ENCODE results near the gene ANKFY1. TPM values are rescaled to one million over a fixed set of nuclear protein-coding genes. Genes with fewer than 3 reads are reported as not detected.

ANKFY1 gene
- total RNA-seq, 1 experiment from 2014 or later, result 18.5 TPM

- Histone ChIP-seq H2AFZ (ENCODE audit: low read length) (no peak overlapping the region), H3K27ac (ENCODE audit: low read length) (no peak overlapping the region)
- CTCF ChIA-PET, result no interaction called here
Measured at GRCh38 chr17:4118015-4118743, 145.6 kb downstream of the ANKFY1 start.

DNA sequence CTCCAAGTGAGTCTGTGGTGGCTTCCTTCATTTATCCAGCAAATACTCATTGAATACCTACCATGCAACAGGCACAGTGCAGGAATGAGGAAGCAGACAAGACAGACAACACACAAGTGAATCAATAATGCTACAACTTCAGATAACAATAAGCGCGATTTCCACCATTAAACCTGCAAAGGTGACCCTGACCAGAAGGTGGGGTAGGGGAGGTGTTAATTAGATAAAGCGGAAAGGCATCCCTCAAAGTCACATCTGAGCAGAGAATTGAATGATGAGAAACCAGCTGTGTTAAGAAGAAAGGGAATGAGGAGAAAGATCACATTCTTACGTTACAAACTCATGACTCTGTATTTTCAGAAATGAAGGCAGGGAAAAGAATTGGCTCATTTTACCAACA is 147.3 kb downstream of the ANKFY1 start:
- peaks cover 7% of the 10 kb centered on the region; the same call in 1 of the 2 replicates for H3K4me1 ChIP-seq (ENCODE audit: insufficient read depth, low read length)
- TF ChIP-seq EZH2phosphoT487 (IDR thresholded peaks at IDR 0.05; ENCODE audit: borderline replicate concordance, low read length) (no peak), EZH2 (IDR thresholded peaks at IDR 0.05; ENCODE audit: low read length, unreplicated experiment) (no peak)
- TF ChIP-seq, protein P1, sequence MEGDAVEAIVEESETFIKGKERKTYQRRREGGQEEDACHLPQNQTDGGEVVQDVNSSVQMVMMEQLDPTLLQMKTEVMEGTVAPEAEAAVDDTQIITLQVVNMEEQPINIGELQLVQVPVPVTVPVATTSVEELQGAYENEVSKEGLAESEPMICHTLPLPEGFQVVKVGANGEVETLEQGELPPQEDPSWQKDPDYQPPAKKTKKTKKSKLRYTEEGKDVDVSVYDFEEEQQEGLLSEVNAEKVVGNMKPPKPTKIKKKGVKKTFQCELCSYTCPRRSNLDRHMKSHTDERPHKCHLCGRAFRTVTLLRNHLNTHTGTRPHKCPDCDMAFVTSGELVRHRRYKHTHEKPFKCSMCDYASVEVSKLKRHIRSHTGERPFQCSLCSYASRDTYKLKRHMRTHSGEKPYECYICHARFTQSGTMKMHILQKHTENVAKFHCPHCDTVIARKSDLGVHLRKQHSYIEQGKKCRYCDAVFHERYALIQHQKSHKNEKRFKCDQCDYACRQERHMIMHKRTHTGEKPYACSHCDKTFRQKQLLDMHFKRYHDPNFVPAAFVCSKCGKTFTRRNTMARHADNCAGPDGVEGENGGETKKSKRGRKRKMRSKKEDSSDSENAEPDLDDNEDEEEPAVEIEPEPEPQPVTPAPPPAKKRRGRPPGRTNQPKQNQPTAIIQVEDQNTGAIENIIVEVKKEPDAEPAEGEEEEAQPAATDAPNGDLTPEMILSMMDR (conservative IDR thresholded peaks at IDR 0.05; ENCODE audit: low read depth, low read length), result no peak
- H3K9me2 ChIP-seq (replicated peaks; ENCODE audit: low read length), result no peaks in the 10 kb centered on the region
- no peaks in the 10 kb centered on the region for H3F3A ChIP-seq (ENCODE audit: low read length, unreplicated experiment)
- no TSS peak for BruUV-seq (replicated peaks)
- H3K9me3 ChIP-seq (ENCODE audit: low read length), result no peaks in the 10 kb centered on the region
- no peak overlapping the region for H3K4me3 ChIP-seq (ENCODE audit: low read length)
- ChIA-PET CTCF (no interaction called here), POLR2A (ENCODE audit: unreplicated experiment) (no interaction called here)
- H3K4me2 ChIP-seq (ENCODE audit: low read length), result no peak overlapping the region
- no peak overlapping the region for H2AFZ ChIP-seq (ENCODE audit: low read length)
- H3K27me3 ChIP-seq (ENCODE audit: low read length), result no peaks in the 10 kb centered on the region
- H3K79me2 ChIP-seq (ENCODE audit: low read length), result no peaks in the 10 kb centered on the region
- H3K27ac ChIP-seq (ENCODE audit: low read length), result no peak overlapping the region
- no peak for ATAC-seq
- intact Hi-C loops (cut with micrococcal nuclease), result no loop called here
- H4K20me1 ChIP-seq (ENCODE audit: low read length), result no peaks in the 10 kb centered on the region
- DNase-seq, result no peak
- no peak overlapping the region for H3K9ac ChIP-seq (ENCODE audit: low read length)
- peaks cover 7% of the 10 kb centered on the region; the same call in 1 of the 2 replicates for H3K36me3 ChIP-seq (ENCODE audit: low read depth, low read length)

More at GRCh38 chr17:4118015-4118743, 145.6 kb downstream of the ANKFY1 start:
- intact Hi-C loops (cut with micrococcal nuclease), result no loop called here
- Histone ChIP-seq H3K4me3 (ENCODE audit: low read length) (no peak overlapping the region), H4K20me1 (ENCODE audit: low read length) (no peaks in the 10 kb centered on the region), H3K9ac (ENCODE audit: low read length) (no peak overlapping the region), H3K27me3 (ENCODE audit: low read length) (no peaks in the 10 kb centered on the region), H3K9me3 (ENCODE audit: low read length) (no peaks in the 10 kb centered on the region), H3F3A (ENCODE audit: low read length, unreplicated experiment) (no peaks in the 10 kb centered on the region), H3K4me2 (ENCODE audit: low read length) (no peak overlapping the region), H3K4me1 (ENCODE audit: insufficient read depth, low read length) (peaks cover 7% of the 10 kb centered on the region; the same call in 1 of the 2 replicates), H3K9me2 (replicated peaks; ENCODE audit: low read length) (no peaks in the 10 kb centered on the region), H3K79me2 (ENCODE audit: low read length) (no peaks in the 10 kb centered on the region), H3K36me3 (ENCODE audit: low read depth, low read length) (peaks cover 11% of the 10 kb centered on the region)
- no peak for DNase-seq
- TF ChIP-seq, protein P1 (conservative IDR thresholded peaks at IDR 0.05; ENCODE audit: low read depth, low read length), result no peak
- TF ChIP-seq EZH2phosphoT487 (IDR thresholded peaks at IDR 0.05; ENCODE audit: borderline replicate concordance, low read length), result no peak
- no peak for TF ChIP-seq EZH2 (IDR thresholded peaks at IDR 0.05; ENCODE audit: low read length, unreplicated experiment)
- POLR2A ChIA-PET (ENCODE audit: unreplicated experiment), result no interaction called here
- ATAC-seq, result no peak
- no TSS peak for BruUV-seq (replicated peaks)

Other genes with a start within 250 kb of the ANKFY1 start
- 19.7 and 22.7 TPM in 2 replicates for gene ZZEF1, start 120.9 kb downstream of the ANKFY1 start, total RNA-seq (2014; rRNA removed)
- 17.5 and 20.7 TPM in 2 replicates for gene CYB5D2, start 120.8 kb downstream of the ANKFY1 start, total RNA-seq (2014; rRNA removed)
- 35.8 and 46.8 TPM in 2 replicates for gene UBE2G1, start 102.7 kb upstream of the ANKFY1 start, total RNA-seq (2014; rRNA removed)
- 0.69 and 2.6 TPM in 2 replicates for gene SPNS3, start 170.0 kb upstream of the ANKFY1 start, total RNA-seq (2014; rRNA removed)
- gene SPNS2, start 234.9 kb upstream of the ANKFY1 start, total RNA-seq (2014; rRNA removed), result 2.6 and 7.9 TPM in 2 replicates

Data from PC-3 (cell line).